OCI-LY7 (cell line): ENCODE data around the gene GGCT.

Source experiments
- CTCF ChIP-seq: fragments of 200-600 bp; sonication (generic); conservative IDR thresholded peaks from 2 replicates; pipeline ENCODE4 v1.5.1; 2014; ENCODE audit warnings: mild to moderate bottlenecking, antibody characterized with exemption, low read length, moderate library complexity, mixed read lengths
- EZH2phosphoT487 ChIP-seq: fragments of 200-600 bp; sonication (generic); IDR thresholded peaks from 2 replicates; pipeline ENCODE4 v1.6.1; 2018; ENCODE audit warnings: low read depth, borderline replicate concordance, mild to moderate bottlenecking, mixed run types, antibody characterized with exemption, low read length, moderate library complexity, mixed read lengths

DNA sequence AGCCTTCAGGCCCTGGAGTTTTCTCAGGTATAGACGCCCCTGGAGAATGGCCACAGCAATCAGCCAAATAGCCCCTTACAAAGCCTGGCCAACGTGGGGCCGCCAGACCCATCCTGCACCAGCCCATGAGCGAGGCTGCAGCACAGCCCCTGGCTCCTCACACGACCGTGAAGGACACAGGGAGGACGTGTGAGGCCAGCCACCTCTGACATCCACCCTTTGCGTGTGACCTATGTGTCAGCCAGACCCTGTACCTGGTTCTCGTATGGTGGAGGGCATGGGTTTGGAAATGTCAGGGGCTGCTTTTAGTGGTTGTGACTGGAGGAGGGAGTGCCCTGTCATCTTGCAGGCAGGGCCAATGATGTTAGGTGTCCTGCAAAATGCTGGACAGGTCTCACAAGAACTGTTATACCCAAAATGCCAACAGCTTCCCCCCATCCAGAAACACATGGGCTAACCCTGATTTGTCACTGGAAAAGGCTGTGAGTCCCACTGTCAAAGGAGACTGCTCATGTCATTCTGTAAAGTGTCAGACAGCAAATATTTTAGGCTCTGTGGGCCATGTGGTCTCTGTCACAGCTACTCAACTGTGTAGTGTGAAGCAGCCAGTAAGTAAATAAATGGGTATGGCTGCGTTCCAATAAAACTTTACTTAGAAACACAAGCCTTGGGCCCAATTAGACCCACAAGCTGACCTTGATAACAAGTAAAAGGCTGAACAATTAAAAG, 56.0 kb downstream of the GGCT start:
- TF ChIP-seq CTCF: no peak
- TF ChIP-seq EZH2phosphoT487: no peak
